NCI-H1048 (cell line): Measurements from ENCODE around the gene GLI1.
"Not testable (repeated sequence)": the region's sequence is repeated elsewhere in the genome, so short reads cannot be mapped to it uniquely, and the experiment has no call there.

Source experiments
- DNase-seq: peaks from one replicate; lab custom pipeline; 2025; lab: John Stamatoyannopoulos, UW

GLI1 gene

GRCh38 chr12:57459750-57460467 is at the start of gene GLI1:
Gene GLI1 (plus strand): TSS chr12:57459785. CDS start chr12:57463692, 3,907 bp downstream.
- no peak for DNase-seq

- DNase-seq: no peak
These were observed 49.1 kb upstream of the GLI1 start for GRCh38 chr12:57410534-57410933.

GRCh38 chr12:57414160-57414559 is 45.4 kb upstream of the GLI1 start:
- DNase-seq: not testable (repeated sequence)

GRCh38 chr12:57415088-57415487 is 44.5 kb upstream of the GLI1 start:
- DNase-seq: no peak

- no peak for DNase-seq
These were observed 43.3 kb upstream of the GLI1 start for GRCh38 chr12:57416039-57416996.

GRCh38 chr12:57418255-57418654 is 41.3 kb upstream of the GLI1 start:
- no peak for DNase-seq

GRCh38 chr12:57419495-57419894 is 40.1 kb upstream of the GLI1 start:
- DNase-seq: no peak

GRCh38 chr12:57420482-57420881 is 39.1 kb upstream of the GLI1 start:
- no peak for DNase-seq

- not testable (repeated sequence) for DNase-seq
These were observed 32.6 kb upstream of the GLI1 start for GRCh38 chr12:57426948-57427347.

GRCh38 chr12:57428965-57429364 is 30.6 kb upstream of the GLI1 start:
- no peak for DNase-seq

GRCh38 chr12:57429473-57430111 is 30.0 kb upstream of the GLI1 start:
- DNase-seq: no peak

GRCh38 chr12:57430112-57430930 is 29.3 kb upstream of the GLI1 start:
- DNase-seq: peak; percentile 46

GRCh38 chr12:57430931-57431566 is 28.5 kb upstream of the GLI1 start, which contains the start of gene R3HDM2:
Gene R3HDM2 (minus strand): TSS chr12:57431043. CDS start chr12:57310428, 120,615 bp downstream.
- peak; percentile 81 for DNase-seq

- DNase-seq: no peak
These were observed 27.9 kb upstream of the GLI1 start for GRCh38 chr12:57431654-57432188.

GRCh38 chr12:57433370-57433769 is 26.2 kb upstream of the GLI1 start:
- no peak for DNase-seq

- DNase-seq: no peak
These were observed 24.9 kb upstream of the GLI1 start, which contains the start of gene INHBC for GRCh38 chr12:57434517-57435223. Gene INHBC (plus strand): TSS chr12:57434784. CDS start chr12:57434887, 103 bp downstream.

- DNase-seq: no peak
These were observed 24.3 kb upstream of the GLI1 start for GRCh38 chr12:57435293-57435692.

GRCh38 chr12:57438400-57438799 is 21.2 kb upstream of the GLI1 start:
- no peak for DNase-seq

- DNase-seq: no peak
These were observed 19.8 kb upstream of the GLI1 start for GRCh38 chr12:57439762-57440266.

GRCh38 chr12:57441393-57441792 is 18.2 kb upstream of the GLI1 start:
- DNase-seq: not testable (repeated sequence)
